GM21576 (cell line): ENCODE results near the gene TFEB.

Experiments
- ATAC-seq: cut with Tn5 transposase; IDR thresholded peaks from one replicate; pipeline ENCODE4 v1.9.1; 2021; ENCODE audit warnings: mild to moderate bottlenecking, moderate library complexity; ENCODE audit not compliant: unreplicated experiment

TFEB gene

GRCh38 chr6:41708856-41709255 lies 26.6 kb downstream of the TFEB start:
- no peak for ATAC-seq

- ATAC-seq: no peak
Measured at GRCh38 chr6:41707565-41708200, 27.7 kb downstream of the TFEB start.

GRCh38 chr6:41706876-41707564 lies 28.4 kb downstream of the TFEB start:
- ATAC-seq: no peak

- ATAC-seq: peak; percentile 64
Measured at GRCh38 chr6:41705996-41706835, 29.2 kb downstream of the TFEB start.

- ATAC-seq: no peak
Measured at GRCh38 chr6:41705311-41705995, 30.0 kb downstream of the TFEB start.

GRCh38 chr6:41704656-41705310 lies 30.6 kb downstream of the TFEB start:
- no peak for ATAC-seq

- ATAC-seq: no peak
Measured at GRCh38 chr6:41704028-41704427, 31.4 kb downstream of the TFEB start.

- no peak for ATAC-seq
Measured at GRCh38 chr6:41702771-41703494, 32.5 kb downstream of the TFEB start.

- no peak for ATAC-seq
Measured at GRCh38 chr6:41702089-41702745, 33.2 kb downstream of the TFEB start.

- ATAC-seq: no peak
Measured at GRCh38 chr6:41700463-41701347, 34.7 kb downstream of the TFEB start.

GRCh38 chr6:41699063-41699462 lies 36.3 kb downstream of the TFEB start:
- no peak for ATAC-seq

GRCh38 chr6:41697861-41698781 lies 37.3 kb downstream of the TFEB start:
- no peak for ATAC-seq

- no peak for ATAC-seq
Measured at GRCh38 chr6:41696788-41697187, 38.6 kb downstream of the TFEB start.

GRCh38 chr6:41695825-41696224 lies 39.6 kb downstream of the TFEB start:
- no peak for ATAC-seq

- ATAC-seq: no peak
Measured at GRCh38 chr6:41694815-41695526, 40.4 kb downstream of the TFEB start.

- no peak for ATAC-seq
Measured at GRCh38 chr6:41693281-41694240, 41.8 kb downstream of the TFEB start.
